Measurements from ENCODE around the gene INPP5D. TPM values are rescaled to one million over a fixed set of nuclear protein-coding genes. Genes with fewer than 3 reads are reported as not detected.

Gene INPP5D
- polyA plus RNA-seq, 3 donors, result 30.6 to 90.2 (median 54.8) TPM

DNA sequence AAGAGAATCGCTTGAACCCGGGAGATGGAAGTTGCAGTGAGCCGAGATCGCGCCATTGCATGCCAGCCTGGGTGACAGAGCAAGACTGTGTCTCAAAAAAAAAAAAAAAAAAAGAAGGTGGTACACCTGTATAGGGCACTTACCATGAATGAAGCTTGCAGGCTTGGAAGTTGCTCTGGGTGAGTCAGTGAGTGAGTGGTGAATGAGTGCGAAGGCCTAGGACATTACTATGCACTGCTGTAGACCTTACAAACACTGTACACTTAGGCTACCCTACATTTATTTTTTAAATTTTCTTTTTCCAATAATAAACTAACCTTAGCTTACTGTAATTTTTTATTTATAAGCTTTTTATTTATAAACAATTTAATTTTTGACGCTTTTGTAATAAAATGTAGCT is 113.0 kb downstream of the INPP5D start:
- no peak overlapping the region for H3K4me3 Mint-ChIP-seq
- peaks cover 78 to 98% of the 10 kb centered on the region in 2 donors for H3K36me3 Mint-ChIP-seq
- no peak for TF ChIP-seq CTCF (IDR thresholded peaks at IDR 0.05)
- no peaks in the 10 kb centered on the region for H3K4me1 ChIP-seq (ENCODE audit: control insufficient read depth in 1 of 2, insufficient read depth in 2 of 2, low read length in 2 of 2)
- H3K9me3 Mint-ChIP-seq, result no peaks in the 10 kb centered on the region
- no peak overlapping the region for H3K9ac ChIP-seq (ENCODE audit: insufficient read depth, low read length, poor library complexity, severe bottlenecking)
- no peaks in the 10 kb centered on the region for H3K9me3 ChIP-seq (replicated peaks in 1 of 2; ENCODE audit: control insufficient read depth in 1 of 2, insufficient read depth in 1 of 2, low read length in 2 of 2)
- no peak overlapping the region for H3K4me2 ChIP-seq (replicated peaks; ENCODE audit: extremely low read depth, low read length, poor library complexity, severe bottlenecking)
- H2AFZ ChIP-seq (ENCODE audit: insufficient read depth, low read depth, low read length, poor library complexity, severe bottlenecking), result no peak overlapping the region
- DNase-seq, result no peak
- intact Hi-C loops (cut with micrococcal nuclease), result no loop called here
- H3K27me3 ChIP-seq (ENCODE audit: control insufficient read depth in 2 of 2, insufficient read depth in 2 of 2, low read length in 2 of 2), result no peaks in the 10 kb centered on the region
- H3K4me3 ChIP-seq (replicated peaks in 1 of 3; ENCODE audit: low read depth in 2 of 3, low read length in 3 of 3), result no peak overlapping the region
- H3K27ac Mint-ChIP-seq, result peak overlapping the region in 1 of 7 donors; percentile 72
- peaks cover 50% of the 10 kb centered on the region for H4K20me1 ChIP-seq (ENCODE audit: insufficient read depth, low read length)
- WGBS (ENCODE audit: insufficient coverage), result 90% methylated on average over 2 of the region's 7 CpGs
- H3K27ac ChIP-seq (ENCODE audit: low read depth in 1 of 2, low read length in 2 of 2), result no peak overlapping the region
- peaks cover 0 to 2% (median 0%) of the 10 kb centered on the region in 3 donors for H3K27me3 Mint-ChIP-seq (ENCODE audit: low read depth in 3 of 3)
- H3K36me3 ChIP-seq (replicated peaks in 1 of 2; ENCODE audit: control insufficient read depth in 1 of 2, insufficient read depth in 2 of 2, low read length in 2 of 2), result peaks cover 79 to 99% of the 10 kb centered on the region in 2 donors
- H3K79me2 ChIP-seq (ENCODE audit: insufficient read depth, low read length), result peaks cover 17% of the 10 kb centered on the region
- H3K4me1 Mint-ChIP-seq, result no peaks in the 10 kb centered on the region

DNA sequence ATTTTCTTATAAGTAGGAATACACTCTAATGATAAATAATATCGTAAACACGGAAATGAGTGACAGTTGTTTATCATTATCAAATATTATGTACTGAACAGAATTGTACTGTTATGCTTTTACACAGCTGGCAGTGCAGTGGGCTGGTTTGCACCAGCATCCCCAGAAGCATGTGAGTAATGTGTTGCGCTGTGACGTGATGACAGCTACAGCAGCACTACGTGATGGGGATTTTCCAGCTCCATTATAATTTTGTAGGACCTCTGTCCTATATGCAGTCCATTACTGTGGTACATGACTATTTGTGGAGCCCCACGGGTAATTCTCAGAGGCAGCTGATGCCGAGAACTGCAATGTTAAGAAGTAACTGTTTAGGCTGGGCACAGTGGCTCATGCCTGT is 114.0 kb downstream of the INPP5D start:
- no peak for DNase-seq
- no peak overlapping the region for H3K4me3 ChIP-seq (replicated peaks in 1 of 3; ENCODE audit: low read depth in 2 of 3, low read length in 3 of 3)
- H3K27ac ChIP-seq (ENCODE audit: low read depth in 1 of 2, low read length in 2 of 2), result no peak overlapping the region
- no peak overlapping the region for H3K4me2 ChIP-seq (replicated peaks; ENCODE audit: extremely low read depth, low read length, poor library complexity, severe bottlenecking)
- Mint-ChIP-seq H3K4me3 (no peak overlapping the region), H3K4me1 (peaks cover 4% of the 10 kb centered on the region), H3K36me3 (peaks cover 79 to 96% of the 10 kb centered on the region in 2 donors), H3K27ac (no peak overlapping the region), H3K27me3 (ENCODE audit: low read depth in 3 of 3) (peaks cover 0 to 2% (median 0%) of the 10 kb centered on the region in 3 donors), H3K9me3 (no peaks in the 10 kb centered on the region)
- intact Hi-C loops (cut with micrococcal nuclease), result no loop called here
- H3K9me3 ChIP-seq (replicated peaks in 1 of 2; ENCODE audit: control insufficient read depth in 1 of 2, insufficient read depth in 1 of 2, low read length in 2 of 2), result no peaks in the 10 kb centered on the region
- H3K4me1 ChIP-seq (ENCODE audit: control insufficient read depth in 1 of 2, insufficient read depth in 2 of 2, low read length in 2 of 2), result peaks cover under 1 to 2% of the 10 kb centered on the region in 2 donors
- no peak overlapping the region for H3K9ac ChIP-seq (ENCODE audit: insufficient read depth, low read length, poor library complexity, severe bottlenecking)
- H3K79me2 ChIP-seq (ENCODE audit: insufficient read depth, low read length), result peaks cover 17% of the 10 kb centered on the region
- 96% methylated on average over 5 of the region's 7 CpGs for WGBS (ENCODE audit: insufficient coverage)
- no peaks in the 10 kb centered on the region for H3K27me3 ChIP-seq (ENCODE audit: control insufficient read depth in 2 of 2, insufficient read depth in 2 of 2, low read length in 2 of 2)
- peaks cover 57% of the 10 kb centered on the region for H4K20me1 ChIP-seq (ENCODE audit: insufficient read depth, low read length)
- no peak for TF ChIP-seq CTCF (IDR thresholded peaks at IDR 0.05)
- H3K36me3 ChIP-seq (replicated peaks in 1 of 2; ENCODE audit: control insufficient read depth in 1 of 2, insufficient read depth in 2 of 2, low read length in 2 of 2), result peaks cover 77 to 99% of the 10 kb centered on the region in 2 donors
- no peak overlapping the region for H2AFZ ChIP-seq (ENCODE audit: insufficient read depth, low read depth, low read length, poor library complexity, severe bottlenecking)

Data from CD14-positive monocyte (primary cell).